GM23338 (cell line): ENCODE results near the gene ANGPTL3. TPM values are rescaled to one million over a fixed set of nuclear protein-coding genes. Genes with fewer than 3 reads are reported as not detected.

Experiments
- ATAC-seq: fragments of 200-7000 bp; cut with Tn5 transposase; 3 replicates; pipeline ENCODE4 v1.9.1; 2020
- DNase-seq: peaks from one replicate; pipeline ENCODE4 v3.0.0-alpha.2; 2015; ENCODE audit warnings: low spot score
- H2AFZ ChIP-seq: fragments of 200-600 bp; sonication (generic); 2 replicates; pipeline ENCODE4 v1.8.0; 2016; ENCODE audit warnings: antibody characterized with exemption, mild to moderate bottlenecking, moderate library complexity
- H3F3A ChIP-seq: fragments of 200-600 bp; sonication (generic); replicated peaks from 2 replicates; pipeline ENCODE4 v1.8.0; 2017; ENCODE audit warnings: antibody characterized with exemption, mixed run types, low read depth
- H3K27ac ChIP-seq: fragments of 200-600 bp; sonication (generic); 2 replicates; pipeline ENCODE4 v1.6.1; 2016; ENCODE audit warnings: low read depth
- H3K27me3 ChIP-seq: fragments of 200-600 bp; sonication (generic); 2 replicates; pipeline ENCODE4 v1.8.0; 2016; ENCODE audit warnings: mild to moderate bottlenecking, mixed run types, moderate library complexity; ENCODE audit not compliant: insufficient read depth
- H3K36me3 ChIP-seq: fragments of 200-600 bp; sonication (generic); 2 replicates; pipeline ENCODE4 v1.8.0; 2016; ENCODE audit warnings: mild to moderate bottlenecking; ENCODE audit not compliant: insufficient read depth
- H3K4me1 ChIP-seq: fragments of 200-600 bp; sonication (generic); 2 replicates; pipeline ENCODE4 v1.8.0; 2016; ENCODE audit warnings: mild to moderate bottlenecking, moderate library complexity; ENCODE audit not compliant: insufficient read depth
- H3K4me2 ChIP-seq: fragments of 200-600 bp; sonication (generic); 2 replicates; pipeline ENCODE4 v1.7.1; 2017; ENCODE audit warnings: mixed run types
- H3K4me3 ChIP-seq: fragments of 200-600 bp; sonication (generic); 2 replicates; pipeline ENCODE4 v1.6.1; 2016; ENCODE audit warnings: mixed run types
- H3K79me2 ChIP-seq: fragments of 200-600 bp; sonication (generic); replicated peaks from 2 replicates; pipeline ENCODE4 v1.8.0; 2017; ENCODE audit warnings: mild to moderate bottlenecking; ENCODE audit not compliant: insufficient read depth
- H3K9me2 ChIP-seq: fragments of 200-600 bp; sonication (generic); 2 replicates; pipeline ENCODE4 v1.8.0; 2017; ENCODE audit not compliant: insufficient read depth
- H4K20me1 ChIP-seq: fragments of 200-600 bp; sonication (generic); replicated peaks from 2 replicates; pipeline ENCODE4 v1.8.0; 2017; ENCODE audit warnings: mild to moderate bottlenecking; ENCODE audit not compliant: insufficient read depth
- H3K27ac Mint-ChIP-seq: 2 replicates; pipeline ENCODE4 v1.8.0; 2020; ENCODE audit warnings: inconsistent platforms, mild to moderate bottlenecking, moderate library complexity, mixed read lengths
- H3K27me3 Mint-ChIP-seq: 3 replicates; pipeline ENCODE4 v1.8.0; 2022; ENCODE audit warnings: low read depth, mild to moderate bottlenecking, moderate library complexity, mixed read lengths, inconsistent platforms; ENCODE audit not compliant: insufficient read depth, poor library complexity
- H3K36me3 Mint-ChIP-seq: 3 replicates; pipeline ENCODE4 v1.8.0; 2021; ENCODE audit warnings: low read depth, mild to moderate bottlenecking, inconsistent platforms, moderate library complexity, mixed read lengths
- H3K4me1 Mint-ChIP-seq: 3 replicates; pipeline ENCODE4 v1.8.0; 2020; ENCODE audit warnings: mild to moderate bottlenecking, inconsistent platforms, mixed read lengths
- H3K4me3 Mint-ChIP-seq: 3 replicates; pipeline ENCODE4 v1.8.0; 2021; ENCODE audit warnings: moderate library complexity, mild to moderate bottlenecking, inconsistent platforms, mixed read lengths
- H3K9me3 Mint-ChIP-seq: 3 replicates; pipeline ENCODE4 v1.8.0; 2020; ENCODE audit warnings: moderate library complexity, mild to moderate bottlenecking, inconsistent platforms, mixed read lengths
- EZH2 ChIP-seq: fragments of 200-600 bp; sonication (generic); IDR thresholded peaks from one replicate; pipeline ENCODE4 v1.8.0; 2017; ENCODE audit warnings: antibody characterized with exemption, mild to moderate bottlenecking, low read depth; ENCODE audit not compliant: unreplicated experiment
- EZH2phosphoT487 ChIP-seq: fragments of 200-600 bp; sonication (generic); IDR thresholded peaks from one replicate; pipeline ENCODE4 v1.8.1; 2018; ENCODE audit warnings: antibody characterized with exemption; ENCODE audit not compliant: unreplicated experiment
- ZNF114 ChIP-seq: fragments of 250-450 bp; sonication (Bioruptor Pico); IDR thresholded peaks from 2 replicates; pipeline ENCODE4 v1.5.0; 2020; ENCODE audit warnings: mild to moderate bottlenecking, moderate library complexity
- ZNF331 ChIP-seq: fragments of 250-450 bp; sonication (Bioruptor Pico); IDR thresholded peaks from 2 replicates; pipeline ENCODE4 v1.5.0; 2020; ENCODE audit warnings: low read depth, mild to moderate bottlenecking, moderate library complexity
- long read RNA-seq: library from polyadenylated mRNA; unstranded; transcript quantifications from one replicate; pipeline ENCODE4 v2.0.0, GENCODE V29; 2020; ENCODE audit not compliant: unreplicated experiment
- polyA plus RNA-seq: library from polyadenylated mRNA; unstranded; fragments of >200 nt; fragmentation: Nextera tagmentation; extraction: Ambion mirVana; gene quantifications from 2 replicates; pipeline ENCODE4 v1.2.1, GENCODE V29; 2016
- total RNA-seq: library from RNA; depleted of rRNA; stranded (reverse); fragments of >200 nt; shearing (Covaris generic); gene quantifications from 2 replicates; pipeline ENCODE4 v1.2.3, GENCODE V29; 2014; rRNA removed
- TF ChIP-seq, protein P1 (sequence below): fragments of 250-450 bp; sonication (Bioruptor Pico); IDR thresholded peaks from 2 replicates; pipeline ENCODE4 v1.5.0; 2020; ENCODE audit warnings: mild to moderate bottlenecking, moderate library complexity

The ANGPTL3 gene, protein sequence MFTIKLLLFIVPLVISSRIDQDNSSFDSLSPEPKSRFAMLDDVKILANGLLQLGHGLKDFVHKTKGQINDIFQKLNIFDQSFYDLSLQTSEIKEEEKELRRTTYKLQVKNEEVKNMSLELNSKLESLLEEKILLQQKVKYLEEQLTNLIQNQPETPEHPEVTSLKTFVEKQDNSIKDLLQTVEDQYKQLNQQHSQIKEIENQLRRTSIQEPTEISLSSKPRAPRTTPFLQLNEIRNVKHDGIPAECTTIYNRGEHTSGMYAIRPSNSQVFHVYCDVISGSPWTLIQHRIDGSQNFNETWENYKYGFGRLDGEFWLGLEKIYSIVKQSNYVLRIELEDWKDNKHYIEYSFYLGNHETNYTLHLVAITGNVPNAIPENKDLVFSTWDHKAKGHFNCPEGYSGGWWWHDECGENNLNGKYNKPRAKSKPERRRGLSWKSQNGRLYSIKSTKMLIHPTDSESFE
- total RNA-seq (not detected in 2 replicates), polyA plus RNA-seq (0.10 and 0.16 TPM in 2 replicates)
- long read RNA-seq = 0 reads

- H3K27me3 Mint-ChIP-seq = no peaks in the 10 kb centered on the region
- H3K27me3 ChIP-seq = no peaks in the 10 kb centered on the region
- ATAC-seq = no peak
- H2AFZ ChIP-seq = no peak within 1 kb of the TSS
- no peaks in the 10 kb centered on the region for H3K9me3 Mint-ChIP-seq
- no peak within 1 kb of the TSS for H3K27ac Mint-ChIP-seq
- no peak within 1 kb of the TSS for H3K4me2 ChIP-seq
- no peaks in the 10 kb centered on the region for H3K36me3 ChIP-seq
- no peak within 1 kb of the TSS for H3K4me3 ChIP-seq
- H3K79me2 ChIP-seq = no peaks in the 10 kb centered on the region
- 0 out of 2 replicates have a peak, but pooled peaks cover 3% of the 10 kb centered on the region for H3K4me1 ChIP-seq
- no peak within 1 kb of the TSS for H3K27ac ChIP-seq
- H3F3A ChIP-seq = no peaks in the 10 kb centered on the region
- no peak within 1 kb of the TSS for H3K4me3 Mint-ChIP-seq
- H3K9me2 ChIP-seq = no peaks in the 10 kb centered on the region
- DNase-seq = no peak
- H3K36me3 Mint-ChIP-seq = no peaks in the 10 kb centered on the region
- H3K4me1 Mint-ChIP-seq = peaks cover 2% of the 10 kb centered on the region; the same call in 1 of the 3 replicates
- no peaks in the 10 kb centered on the region for H4K20me1 ChIP-seq
- TF ChIP-seq, protein P1, sequence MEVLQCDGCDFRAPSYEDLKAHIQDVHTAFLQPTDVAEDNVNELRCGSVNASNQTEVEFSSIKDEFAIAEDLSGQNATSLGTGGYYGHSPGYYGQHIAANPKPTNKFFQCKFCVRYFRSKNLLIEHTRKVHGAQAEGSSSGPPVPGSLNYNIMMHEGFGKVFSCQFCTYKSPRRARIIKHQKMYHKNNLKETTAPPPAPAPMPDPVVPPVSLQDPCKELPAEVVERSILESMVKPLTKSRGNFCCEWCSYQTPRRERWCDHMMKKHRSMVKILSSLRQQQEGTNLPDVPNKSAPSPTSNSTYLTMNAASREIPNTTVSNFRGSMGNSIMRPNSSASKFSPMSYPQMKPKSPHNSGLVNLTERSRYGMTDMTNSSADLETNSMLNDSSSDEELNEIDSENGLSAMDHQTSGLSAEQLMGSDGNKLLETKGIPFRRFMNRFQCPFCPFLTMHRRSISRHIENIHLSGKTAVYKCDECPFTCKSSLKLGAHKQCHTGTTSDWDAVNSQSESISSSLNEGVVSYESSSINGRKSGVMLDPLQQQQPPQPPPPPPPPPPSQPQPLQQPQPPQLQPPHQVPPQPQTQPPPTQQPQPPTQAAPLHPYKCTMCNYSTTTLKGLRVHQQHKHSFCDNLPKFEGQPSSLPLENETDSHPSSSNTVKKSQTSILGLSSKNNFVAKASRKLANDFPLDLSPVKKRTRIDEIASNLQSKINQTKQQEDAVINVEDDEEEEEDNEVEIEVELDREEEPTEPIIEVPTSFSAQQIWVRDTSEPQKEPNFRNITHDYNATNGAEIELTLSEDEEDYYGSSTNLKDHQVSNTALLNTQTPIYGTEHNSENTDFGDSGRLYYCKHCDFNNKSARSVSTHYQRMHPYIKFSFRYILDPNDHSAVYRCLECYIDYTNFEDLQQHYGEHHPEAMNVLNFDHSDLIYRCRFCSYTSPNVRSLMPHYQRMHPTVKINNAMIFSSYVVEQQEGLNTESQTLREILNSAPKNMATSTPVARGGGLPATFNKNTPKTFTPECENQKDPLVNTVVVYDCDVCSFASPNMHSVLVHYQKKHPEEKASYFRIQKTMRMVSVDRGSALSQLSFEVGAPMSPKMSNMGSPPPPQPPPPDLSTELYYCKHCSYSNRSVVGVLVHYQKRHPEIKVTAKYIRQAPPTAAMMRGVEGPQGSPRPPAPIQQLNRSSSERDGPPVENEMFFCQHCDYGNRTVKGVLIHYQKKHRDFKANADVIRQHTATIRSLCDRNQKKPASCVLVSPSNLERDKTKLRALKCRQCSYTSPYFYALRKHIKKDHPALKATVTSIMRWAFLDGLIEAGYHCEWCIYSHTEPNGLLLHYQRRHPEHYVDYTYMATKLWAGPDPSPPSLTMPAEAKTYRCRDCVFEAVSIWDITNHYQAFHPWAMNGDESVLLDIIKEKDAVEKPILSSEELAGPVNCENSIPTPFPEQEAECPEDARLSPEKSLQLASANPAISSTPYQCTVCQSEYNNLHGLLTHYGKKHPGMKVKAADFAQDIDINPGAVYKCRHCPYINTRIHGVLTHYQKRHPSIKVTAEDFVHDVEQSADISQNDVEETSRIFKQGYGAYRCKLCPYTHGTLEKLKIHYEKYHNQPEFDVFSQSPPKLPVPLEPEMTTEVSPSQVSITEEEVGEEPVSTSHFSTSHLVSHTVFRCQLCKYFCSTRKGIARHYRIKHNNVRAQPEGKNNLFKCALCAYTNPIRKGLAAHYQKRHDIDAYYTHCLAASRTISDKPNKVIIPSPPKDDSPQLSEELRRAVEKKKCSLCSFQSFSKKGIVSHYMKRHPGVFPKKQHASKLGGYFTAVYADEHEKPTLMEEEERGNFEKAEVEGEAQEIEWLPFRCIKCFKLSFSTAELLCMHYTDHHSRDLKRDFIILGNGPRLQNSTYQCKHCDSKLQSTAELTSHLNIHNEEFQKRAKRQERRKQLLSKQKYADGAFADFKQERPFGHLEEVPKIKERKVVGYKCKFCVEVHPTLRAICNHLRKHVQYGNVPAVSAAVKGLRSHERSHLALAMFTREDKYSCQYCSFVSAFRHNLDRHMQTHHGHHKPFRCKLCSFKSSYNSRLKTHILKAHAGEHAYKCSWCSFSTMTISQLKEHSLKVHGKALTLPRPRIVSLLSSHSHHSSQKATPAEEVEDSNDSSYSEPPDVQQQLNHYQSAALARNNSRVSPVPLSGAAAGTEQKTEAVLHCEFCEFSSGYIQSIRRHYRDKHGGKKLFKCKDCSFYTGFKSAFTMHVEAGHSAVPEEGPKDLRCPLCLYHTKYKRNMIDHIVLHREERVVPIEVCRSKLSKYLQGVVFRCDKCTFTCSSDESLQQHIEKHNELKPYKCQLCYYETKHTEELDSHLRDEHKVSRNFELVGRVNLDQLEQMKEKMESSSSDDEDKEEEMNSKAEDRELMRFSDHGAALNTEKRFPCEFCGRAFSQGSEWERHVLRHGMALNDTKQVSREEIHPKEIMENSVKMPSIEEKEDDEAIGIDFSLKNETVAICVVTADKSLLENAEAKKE = no peak
- TF ChIP-seq EZH2 (no peak), ZNF331 (no peak), EZH2phosphoT487 (no peak), ZNF114 (CRISPR knock-in tag) (no peak)
Observed at GRCh38 chr1:62597281-62597680, at the start of gene ANGPTL3. Gene ANGPTL3, plus strand, starts transcription at chr1:62597520. Its CDS starts 47 bp downstream, at chr1:62597567.
